H1 (cell line): ENCODE measurements around the gene PHF23. TPM values are rescaled to one million over a fixed set of nuclear protein-coding genes. Genes with fewer than 3 reads are reported as not detected.

Experiments used
- CTCF ChIA-PET: fragments of 300-600 bp; sonication (Branson Sonifier 250); formaldehyde crosslinking; loops from one replicate; lab custom pipeline; 2021; ENCODE audit not compliant: partially characterized antibody; lab: Charles Lee
- POLR2A ChIA-PET: fragments of 300-600 bp; sonication (Branson Sonifier 250); formaldehyde crosslinking; loops from one replicate; lab custom pipeline; 2021; ENCODE audit warnings: inconsistent platforms; ENCODE audit not compliant: partially characterized antibody; lab: Charles Lee
- DNase-seq, 2 experiments: peaks; one replicate each; pipeline versions ENCODE4 v3.0.0 to v3.0.0-alpha.2; 2010 to 2022; ENCODE audit warnings: low spot score in 2 of 2, low read depth in 1 of 2, mixed read lengths in 1 of 2
- FAIRE-seq: peaks from 2 replicates; lab custom pipeline; 2011; peaks lifted over from hg19 to GRCh38; lab: Jason Lieb, UNC
- H2AFZ ChIP-seq: 2 replicates; pipeline ENCODE4 v1.8.1; 2012; ENCODE audit warnings: low read length, inconsistent platforms
- H2AK5ac ChIP-seq: 2 replicates; pipeline ENCODE4 v1.6.1; 2013; ENCODE audit warnings: low read depth, low read length
- H2BK120ac ChIP-seq: replicated peaks from 2 replicates; pipeline ENCODE3; 2013; ENCODE audit warnings: low read depth, low read length, inconsistent platforms
- H2BK12ac ChIP-seq: 2 replicates; pipeline ENCODE4 v1.6.1; 2013; ENCODE audit warnings: low read depth, low read length
- H2BK15ac ChIP-seq: 2 replicates; pipeline ENCODE4 v1.6.1; 2013; ENCODE audit warnings: low read length
- H2BK20ac ChIP-seq: 2 replicates; pipeline ENCODE4 v1.6.1; 2013; ENCODE audit warnings: low read length
- H2BK5ac ChIP-seq: 2 replicates; pipeline ENCODE4 v1.6.1; 2013; ENCODE audit warnings: low read depth, low read length
- H3K14ac ChIP-seq: 2 replicates; pipeline ENCODE4 v1.6.1; 2013; ENCODE audit warnings: inconsistent platforms; ENCODE audit not compliant: insufficient read length
- H3K18ac ChIP-seq: 2 replicates; pipeline ENCODE4 v1.6.1; 2013; ENCODE audit warnings: low read length; ENCODE audit errors: extremely low read depth
- H3K23ac ChIP-seq: 2 replicates; pipeline ENCODE4 v1.6.1; 2013; ENCODE audit warnings: inconsistent platforms; ENCODE audit not compliant: insufficient read length
- H3K23me2 ChIP-seq: 2 replicates; pipeline ENCODE4 v1.6.1; 2013; ENCODE audit warnings: low read depth, low read length
- H3K27ac ChIP-seq: 2 replicates; pipeline ENCODE4 v1.6.1; 2011; ENCODE audit warnings: low read depth, low read length, inconsistent platforms
- H3K27me3 ChIP-seq, 4 experiments: replicated peaks in 1 of 4; 1 replicate in 1 of 4; 2 replicates in 3 of 4; pipeline versions ENCODE4 v1.6.1 to v1.8.1; 2011 to 2013; ENCODE audit warnings: low read length in 3 of 4, mild to moderate bottlenecking in 3 of 4, inconsistent platforms in 2 of 4, mixed read lengths in 2 of 4, moderate library complexity in 1 of 4; ENCODE audit not compliant: control insufficient read depth in 3 of 4, insufficient read depth in 3 of 4; ENCODE audit errors: extremely low read depth in 1 of 4
- H3K36me3 ChIP-seq, 4 experiments: 2 replicates each; pipeline versions ENCODE4 v1.6.1 to v1.8.1; 2011 to 2013; ENCODE audit warnings: mild to moderate bottlenecking in 4 of 4, low read length in 3 of 4, moderate library complexity in 2 of 4, control low read depth in 1 of 4, inconsistent platforms in 1 of 4; ENCODE audit not compliant: insufficient read depth in 4 of 4, control insufficient read depth in 2 of 4
- H3K4ac ChIP-seq: replicated peaks from 2 replicates; pipeline ENCODE3; 2013; ENCODE audit warnings: low read length, low read depth, mixed read lengths, inconsistent platforms; ENCODE audit not compliant: insufficient read length
- H3K4me1 ChIP-seq, 4 experiments: replicated peaks in 1 of 4; 1 replicate in 1 of 4; 2 replicates in 3 of 4; pipeline versions ENCODE4 v1.6.1 to v1.8.1; 2011 to 2013; ENCODE audit warnings: low read length in 3 of 4, inconsistent platforms in 2 of 4, mixed read lengths in 1 of 4; ENCODE audit not compliant: insufficient read depth in 4 of 4, control insufficient read depth in 3 of 4
- H3K4me2 ChIP-seq, 2 experiments: 2 replicates each; pipeline versions ENCODE4 v1.6.1 to v1.8.1; 2011 to 2013; ENCODE audit warnings: low read depth in 2 of 2, low read length in 2 of 2, control low read depth in 1 of 2, inconsistent platforms in 1 of 2, mild to moderate bottlenecking in 1 of 2; ENCODE audit not compliant: insufficient read depth in 1 of 2
- H3K4me3 ChIP-seq, 4 experiments: fragments of 200-600, 300-600 bp in 1 of 4; sonication (generic), shearing (Covaris generic), sonication (Bioruptor Twin) in 1 of 4; 2 replicates each; pipeline versions ENCODE4 v1.5.1 to v1.8.1; 2011 to 2016; ENCODE audit warnings: low read length in 4 of 4, low read depth in 3 of 4, control low read depth in 2 of 4, inconsistent platforms in 2 of 4, mild to moderate bottlenecking in 2 of 4, mixed read lengths in 1 of 4, moderate library complexity in 1 of 4; ENCODE audit not compliant: insufficient read depth in 2 of 4; ENCODE audit errors: extremely low read depth in 1 of 4
- H3K56ac ChIP-seq: replicated peaks from 2 replicates; pipeline ENCODE3; 2013; ENCODE audit warnings: low read depth, mild to moderate bottlenecking, mixed read lengths, low read length, inconsistent platforms; ENCODE audit not compliant: insufficient read length
- H3K79me1 ChIP-seq: 2 replicates; pipeline ENCODE4 v1.6.1; 2013; ENCODE audit warnings: low read depth, low read length, control low read depth
- H3K79me2 ChIP-seq, 2 experiments: 2 replicates each; pipeline versions ENCODE4 v1.6.1 to v1.8.1; 2012 to 2013; ENCODE audit warnings: low read length in 2 of 2, mild to moderate bottlenecking in 2 of 2, inconsistent platforms in 1 of 2; ENCODE audit not compliant: insufficient read depth in 2 of 2, control insufficient read depth in 1 of 2
- H3K9ac ChIP-seq, 4 experiments: replicated peaks in 1 of 4; 1 replicate in 1 of 4; 2 replicates in 3 of 4; pipeline versions ENCODE4 v1.6.1 to v1.8.1; 2011 to 2013; ENCODE audit warnings: low read depth in 3 of 4, low read length in 3 of 4, control low read depth in 2 of 4, mild to moderate bottlenecking in 2 of 4, moderate library complexity in 2 of 4, inconsistent platforms in 1 of 4; ENCODE audit errors: extremely low read depth in 1 of 4
- H3K9me3 ChIP-seq, 2 experiments: 2 replicates each; pipeline versions ENCODE4 v1.6.1 to v1.8.1; 2012 to 2013; ENCODE audit warnings: mild to moderate bottlenecking in 2 of 2, moderate library complexity in 2 of 2, control low read depth in 1 of 2, inconsistent platforms in 1 of 2, low read depth in 1 of 2, low read length in 1 of 2, mixed read lengths in 1 of 2; ENCODE audit not compliant: insufficient read depth in 2 of 2
- H4K20me1 ChIP-seq, 2 experiments: replicated peaks in 1 of 2; 2 replicates each; pipeline versions ENCODE3 to v1.8.1; 2011 to 2013; ENCODE audit warnings: inconsistent platforms in 2 of 2, low read length in 2 of 2, mild to moderate bottlenecking in 1 of 2; ENCODE audit not compliant: insufficient read depth in 2 of 2, control insufficient read depth in 1 of 2
- H4K5ac ChIP-seq: 2 replicates; pipeline ENCODE4 v1.6.1; 2013; ENCODE audit warnings: low read length, low read depth, mixed read lengths, inconsistent platforms; ENCODE audit not compliant: insufficient read length
- H4K8ac ChIP-seq: 2 replicates; pipeline ENCODE4 v1.8.0; 2013; ENCODE audit warnings: mild to moderate bottlenecking, moderate library complexity, low read length, inconsistent platforms; ENCODE audit not compliant: insufficient read depth; ENCODE audit errors: extremely low read depth
- H4K91ac ChIP-seq: replicated peaks from 2 replicates; pipeline ENCODE3; 2013; ENCODE audit warnings: low read length, mixed read lengths, inconsistent platforms; ENCODE audit not compliant: insufficient read length
- RFX5 ChIP-seq: IDR thresholded peaks from 2 replicates; pipeline ENCODE4 v1.6.1; 2011; ENCODE audit warnings: low read depth, low read length, improper control_type of control experiment, borderline replicate concordance
- SP1 ChIP-seq: IDR thresholded peaks from 2 replicates; pipeline ENCODE4 v1.6.1; 2011; ENCODE audit warnings: low read depth, low read length
- WGBS, 2 experiments: shearing (Covaris generic) in 1 of 2; methylation state at CpG; one replicate each; pipeline versions ENCODE4 v1.1.6 to v1.1.7; 2013 to 2015; ENCODE audit warnings: low lambda C conversion rate in 2 of 2, mixed read lengths in 2 of 2, inconsistent platforms in 1 of 2, low coverage in 1 of 2, missing lambda C conversion rate in 1 of 2; ENCODE audit not compliant: insufficient replicate concordance in 2 of 2, insufficient coverage in 1 of 2, insufficient read length in 1 of 2; ENCODE audit errors: extremely low coverage in 1 of 2, missing lambda C conversion rate in 1 of 2; 5-methylcytosine and 5-hydroxymethylcytosine counted together
- polyA plus RNA-seq, 7 experiments: library from polyadenylated mRNA; depleted of rRNA in 3 of 7; stranded (reverse) in 5 of 7; unstranded in 2 of 7; fragments of >200 nt in 5 of 7; fragments of 200-250 nt in 2 of 7; gene quantifications; 1 replicate in 5 of 7; 2 replicates in 1 of 7; 4 replicates in 1 of 7; pipeline versions ENCODE4 v1.2.1 to v1.2.3, GENCODE V29; 2011 to 2013; ENCODE audit warnings: missing spikeins in 2 of 7, mixed read lengths in 2 of 7
- total RNA-seq: library from RNA; stranded (reverse); fragmentation: NEBNext Ultra II Directional; extraction: Animal tissue kit (Norgen Biotek cat#: 25700); gene quantifications from 2 replicates; pipeline ENCODE4 v1.2.1, GENCODE V29; 2021

The PHF23 gene
- total and polyA plus RNA-seq, 2 of the 8 experiments (the other 6 are each of a cell fraction or from before 2014, with no cell fraction given) = 47.5 to 62.8 TPM

GRCh38 chr17:7219229-7219811 lies 19.9 kb downstream of the PHF23 start:
- ChIA-PET POLR2A (interaction anchor here (0.7 to 10.7 kb wide), 15 partner anchors 8 to 125 kb away, joined by 3 to 386 read pairs (median 8); partner anchors contain the start of genes CLDN7, CTDNEP1, DVL2 and ELP5), CTCF (interaction anchor here (0.6 to 4.3 kb wide), 9 partner anchors 12 to 376 kb away, joined by 3 to 46 read pairs (median 3); partner anchors contain the start of genes DVL2 and PHF23)
- H2BK15ac ChIP-seq = no peak overlapping the region
- H4K8ac ChIP-seq = no peak overlapping the region
- peaks cover 10 to 25% of the 10 kb centered on the region in 2 experiments for H4K20me1 ChIP-seq
- WGBS, 2 experiments = 34% methylated on average over 12 of the region's 12 CpGs; no CpG with 5 or more reads in 1 of the 2 experiments
- peak overlapping the region; percentile 50 for H4K5ac ChIP-seq
- H3K79me1 ChIP-seq = no peaks in the 10 kb centered on the region; the same call in 1 of the 2 replicates
- peaks cover 23% of the 10 kb centered on the region; the same call in 1 of the 2 replicates for H3K23me2 ChIP-seq
- H2BK5ac ChIP-seq = no peak overlapping the region
- H3K18ac ChIP-seq = peak overlapping the region; percentile 80
- 0 out of 2 replicates have a peak overlapping the region, but pooled peaks have one; percentile 2 for H2BK12ac ChIP-seq
- FAIRE-seq (no peak), DNase-seq (no peak)
- H3K4ac ChIP-seq = peak overlapping the region; percentile 38
- H2BK20ac ChIP-seq = 0 out of 2 replicates have a peak overlapping the region, but pooled peaks have one; percentile 27
- TF ChIP-seq RFX5 (no peak), SP1 (0 out of 2 replicates have a peak, but pooled peaks have one; percentile 20)
- H3K27me3 ChIP-seq = no peaks in the 10 kb centered on the region
- H3K9me3 ChIP-seq = no peaks in the 10 kb centered on the region
- peak overlapping the region; percentile 51 for H4K91ac ChIP-seq
- H3K79me2 ChIP-seq = peaks cover 0 to 10% of the 10 kb centered on the region in 2 experiments; a peak in 1 of 4 replicates
- H3K4me3 ChIP-seq = peak overlapping the region; percentile 76 to 93 (median 86)
- H2BK120ac ChIP-seq = no peak overlapping the region
- no peak overlapping the region for H3K27ac ChIP-seq
- H3K14ac ChIP-seq = no peak overlapping the region
- H3K23ac ChIP-seq = no peak overlapping the region
- H2AK5ac ChIP-seq = 0 out of 2 replicates have a peak overlapping the region, but pooled peaks have one; percentile 2
- peaks cover 6 to 36% (median 20%) of the 10 kb centered on the region in 4 experiments for H3K4me1 ChIP-seq
- H3K9ac ChIP-seq = 0 out of 7 replicates have a peak overlapping the region, but pooled peaks of 1 of the 4 experiments have one; percentile 81
- no peak overlapping the region for H3K56ac ChIP-seq
- peaks cover 15 to 27% (median 22%) of the 10 kb centered on the region in 4 experiments; a peak in 7 of 8 replicates for H3K36me3 ChIP-seq
- H2AFZ ChIP-seq = no peak overlapping the region
- peak overlapping the region; percentile 73 to 80 for H3K4me2 ChIP-seq
